Stimulated activated CD8-positive, alpha-beta memory T cell treated with anti-CD3 and anti-CD28 coated beads, Interleukin-7, amount 100 ng/mL, for 48 hours (primary cell): ENCODE data around the gene TEAD1.

Experiments
- DNase-seq, 2 donors: peaks; one replicate each; pipeline ENCODE4 v3.0.0-alpha.2; 2020; ENCODE audit warnings: low read depth in 1 of 2; ENCODE audit errors: extremely low read depth in 1 of 2

Gene TEAD1

GRCh38 chr11:12706545-12707499 lies 32.6 kb downstream of the TEAD1 start:
- no peak for DNase-seq

GRCh38 chr11:12707500-12707880 lies 33.3 kb downstream of the TEAD1 start:
- no peak for DNase-seq

- DNase-seq: no peak
These were observed 37.3 kb downstream of the TEAD1 start for GRCh38 chr11:12711496-12711895.

- no peak for DNase-seq
These were observed 37.9 kb downstream of the TEAD1 start for GRCh38 chr11:12712132-12712531.

GRCh38 chr11:12715131-12715530 lies 40.9 kb downstream of the TEAD1 start:
- no peak for DNase-seq

GRCh38 chr11:12715941-12716340 lies 41.7 kb downstream of the TEAD1 start:
- DNase-seq: no peak

- no peak for DNase-seq
These were observed 42.6 kb downstream of the TEAD1 start for GRCh38 chr11:12716816-12717215.

- DNase-seq: peak in 1 of 2 donors; percentile 39
These were observed 43.6 kb downstream of the TEAD1 start for GRCh38 chr11:12717851-12718291.

GRCh38 chr11:12719221-12719620 lies 45.0 kb downstream of the TEAD1 start:
- DNase-seq: no peak

- DNase-seq: no peak
These were observed 47.8 kb downstream of the TEAD1 start for GRCh38 chr11:12721816-12722604.

- DNase-seq: no peak
These were observed 49.4 kb downstream of the TEAD1 start for GRCh38 chr11:12723421-12724300.

GRCh38 chr11:12724301-12725054 lies 50.3 kb downstream of the TEAD1 start:
- no peak for DNase-seq

GRCh38 chr11:12725055-12725862 lies 51.0 kb downstream of the TEAD1 start:
- no peak for DNase-seq

GRCh38 chr11:12725863-12726682 lies 51.9 kb downstream of the TEAD1 start:
- no peak for DNase-seq

- DNase-seq: no peak
These were observed 53.5 kb downstream of the TEAD1 start for GRCh38 chr11:12727563-12728211.

GRCh38 chr11:12728417-12728816 lies 54.2 kb downstream of the TEAD1 start:
- no peak for DNase-seq

GRCh38 chr11:12729941-12730340 lies 55.7 kb downstream of the TEAD1 start:
- DNase-seq: no peak

- DNase-seq: no peak
These were observed 57.7 kb downstream of the TEAD1 start for GRCh38 chr11:12731841-12732336.
